Endodermal cell (in vitro differentiated cells): ENCODE data around the gene TIPARP. TPM values are rescaled to one million over a fixed set of nuclear protein-coding genes. Genes with fewer than 3 reads are reported as not detected.

Experiments
- DNase-seq: peaks from one replicate; pipeline ENCODE4 v3.0.0-alpha.2; 2017
- H3K27ac ChIP-seq: 2 replicates; pipeline ENCODE4 v1.5.1; 2013; ENCODE audit warnings: mild to moderate bottlenecking, low read depth, low read length, moderate library complexity
- H3K27me3 ChIP-seq: 2 replicates; pipeline ENCODE4 v1.6.1; 2013; ENCODE audit warnings: mild to moderate bottlenecking, low read length, moderate library complexity; ENCODE audit not compliant: insufficient read depth, control insufficient read depth, poor library complexity, severe bottlenecking
- H3K36me3 ChIP-seq: 2 replicates; pipeline ENCODE4 v1.7.0; 2013; ENCODE audit warnings: mild to moderate bottlenecking, low read length, moderate library complexity; ENCODE audit not compliant: control insufficient read depth, insufficient read depth
- H3K4me1 ChIP-seq: one replicate; pipeline ENCODE4 v1.7.0; 2013; ENCODE audit warnings: low read length; ENCODE audit not compliant: control insufficient read depth, insufficient read depth
- H3K4me3 ChIP-seq: 2 replicates; pipeline ENCODE4 v1.5.1; 2013; ENCODE audit warnings: mild to moderate bottlenecking, low read length, moderate library complexity
- H3K9ac ChIP-seq: 2 replicates; pipeline ENCODE4 v1.6.1; 2013; ENCODE audit warnings: mild to moderate bottlenecking, low read length, moderate library complexity; ENCODE audit not compliant: poor library complexity, severe bottlenecking; ENCODE audit errors: extremely low read depth
- H3K9me3 ChIP-seq: 2 replicates; pipeline ENCODE4 v1.6.1; 2013; ENCODE audit warnings: mild to moderate bottlenecking, low read length, moderate library complexity; ENCODE audit not compliant: control insufficient read depth
- H3K27ac Mint-ChIP-seq: 2 replicates; pipeline ENCODE4 v1.8.0; 2020; ENCODE audit warnings: mixed read lengths
- H3K27me3 Mint-ChIP-seq: 2 replicates; pipeline ENCODE4 v1.8.0; 2021; ENCODE audit warnings: mild to moderate bottlenecking, mixed read lengths; ENCODE audit not compliant: insufficient read depth
- H3K36me3 Mint-ChIP-seq: 2 replicates; pipeline ENCODE4 v1.8.0; 2020; ENCODE audit warnings: low read depth, mixed read lengths
- H3K4me1 Mint-ChIP-seq: 2 replicates; pipeline ENCODE4 v1.8.0; 2020; ENCODE audit warnings: mixed read lengths
- H3K4me3 Mint-ChIP-seq: 2 replicates; pipeline ENCODE4 v1.8.0; 2020; ENCODE audit warnings: mild to moderate bottlenecking, moderate library complexity, mixed read lengths
- H3K9me3 Mint-ChIP-seq: 2 replicates; pipeline ENCODE4 v1.8.0; 2020; ENCODE audit warnings: mild to moderate bottlenecking, mixed read lengths
- WGBS, 2 experiments: methylation state at CpG; one replicate each; pipeline versions ENCODE4 v1.1.5 to v1.1.7; 2013; ENCODE audit warnings: missing lambda C conversion rate in 2 of 2, mixed read lengths in 1 of 2; ENCODE audit not compliant: insufficient coverage in 1 of 2, insufficient read length in 1 of 2; 5-methylcytosine and 5-hydroxymethylcytosine counted together
- total RNA-seq, 2 donors: library from RNA; stranded (reverse); fragmentation: NEBNext Ultra II Directional in 1 of 2; extraction: Animal tissue kit (Norgen Biotek cat#: 25700) in 1 of 2; gene quantifications; 2 replicates in 1 of 2; 3 replicates in 1 of 2; pipeline ENCODE4 v1.2.1, GENCODE V29; 2021
- TF ChIP-seq, protein P1 (sequence below): fragments of 200-600 bp; sonication (generic); conservative IDR thresholded peaks from 2 replicates; pipeline ENCODE4 v1.5.0; 2021; ENCODE audit warnings: antibody characterized with exemption, mild to moderate bottlenecking

Gene TIPARP
- total RNA-seq, 2 donors from 2014 or later = 27.1 to 34.3 TPM

DNA sequence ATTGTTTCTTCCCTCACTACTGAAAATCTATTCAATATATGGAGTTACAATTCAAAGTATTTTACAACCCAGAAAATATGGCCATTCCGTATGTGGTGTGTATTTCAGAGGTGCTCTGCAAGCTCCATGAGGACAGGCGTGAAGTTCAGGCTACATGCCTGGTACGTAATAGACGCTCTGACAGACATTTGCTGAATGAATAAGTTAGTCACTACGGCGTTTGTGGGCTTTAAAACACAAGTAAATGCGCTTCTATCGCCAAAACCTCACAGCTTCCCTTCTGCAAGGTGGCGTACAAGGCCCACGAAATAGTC is 701 bp upstream of the TIPARP start:
- 7 to 14% methylated on average over 6 to 10 of the region's 10 CpGs for WGBS, 2 experiments
- Histone ChIP-seq H3K27me3 (no peaks in the 10 kb centered on the region), H3K9ac (no peak overlapping the region)

DNA sequence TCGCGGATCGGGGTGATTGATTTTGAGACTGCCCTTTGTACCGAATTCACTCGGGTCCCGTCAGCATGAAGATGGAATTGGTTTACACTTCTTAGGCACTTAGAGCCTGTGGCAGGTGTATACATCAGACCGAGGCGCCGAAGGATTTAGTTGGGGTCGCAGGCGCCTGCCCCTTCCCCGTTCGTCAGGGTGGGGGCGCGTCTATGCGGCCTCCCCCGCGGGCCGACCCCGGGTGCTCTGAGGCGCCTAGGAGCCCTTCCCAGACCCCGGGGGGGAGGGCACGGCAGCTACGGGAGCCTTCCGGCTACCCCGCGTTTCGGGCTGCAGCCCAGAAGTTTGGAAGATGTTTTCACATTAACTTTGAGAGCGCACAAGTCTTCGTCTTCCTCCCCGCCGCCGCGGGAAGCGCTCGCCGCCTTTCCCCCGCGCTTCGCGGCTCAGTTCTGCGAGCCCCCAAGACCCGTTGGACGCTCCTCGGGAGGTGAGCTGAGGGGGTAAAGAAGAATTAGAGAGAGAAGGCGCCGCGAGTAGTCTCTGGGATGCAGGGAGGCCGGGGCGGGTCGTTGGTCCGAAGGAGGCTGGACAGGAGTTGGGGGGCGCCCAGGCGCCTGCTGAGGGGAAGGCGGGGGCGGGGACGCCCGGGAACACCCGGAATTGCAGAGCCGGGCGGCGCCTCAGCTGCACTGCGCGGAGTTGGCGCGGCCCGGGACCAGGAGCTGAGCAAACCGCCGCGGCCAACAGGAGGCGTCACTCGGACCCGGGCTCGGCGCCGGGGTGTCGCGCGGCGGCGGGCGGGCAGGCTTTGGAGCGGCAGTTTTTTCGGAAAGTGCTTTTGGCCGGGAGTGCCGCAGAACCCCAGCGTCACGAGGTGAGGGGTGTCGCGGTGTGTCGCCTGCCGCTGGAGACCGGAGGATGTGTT is 780 bp downstream of the TIPARP start:
- Histone ChIP-seq H3K27ac (peak overlapping the region; percentile 83), H3K9me3 (no peaks in the 10 kb centered on the region), H3K9ac (peak overlapping the region; percentile 90), H3K27me3 (no peaks in the 10 kb centered on the region), H3K4me3 (peak overlapping the region; percentile 92), H3K36me3 (peaks cover 28% of the 10 kb centered on the region), H3K4me1 (peaks cover 4% of the 10 kb centered on the region)
- Mint-ChIP-seq H3K4me1 (peaks cover 39% of the 10 kb centered on the region), H3K27me3 (peaks cover 18% of the 10 kb centered on the region), H3K4me3 (peak overlapping the region; percentile 91), H3K9me3 (no peaks in the 10 kb centered on the region), H3K27ac (peak overlapping the region; percentile 84), H3K36me3 (peaks cover 21% of the 10 kb centered on the region)
- WGBS, 2 experiments = 0% methylated on average over 21 to 93 of the region's 93 CpGs
- TF ChIP-seq, protein P1, sequence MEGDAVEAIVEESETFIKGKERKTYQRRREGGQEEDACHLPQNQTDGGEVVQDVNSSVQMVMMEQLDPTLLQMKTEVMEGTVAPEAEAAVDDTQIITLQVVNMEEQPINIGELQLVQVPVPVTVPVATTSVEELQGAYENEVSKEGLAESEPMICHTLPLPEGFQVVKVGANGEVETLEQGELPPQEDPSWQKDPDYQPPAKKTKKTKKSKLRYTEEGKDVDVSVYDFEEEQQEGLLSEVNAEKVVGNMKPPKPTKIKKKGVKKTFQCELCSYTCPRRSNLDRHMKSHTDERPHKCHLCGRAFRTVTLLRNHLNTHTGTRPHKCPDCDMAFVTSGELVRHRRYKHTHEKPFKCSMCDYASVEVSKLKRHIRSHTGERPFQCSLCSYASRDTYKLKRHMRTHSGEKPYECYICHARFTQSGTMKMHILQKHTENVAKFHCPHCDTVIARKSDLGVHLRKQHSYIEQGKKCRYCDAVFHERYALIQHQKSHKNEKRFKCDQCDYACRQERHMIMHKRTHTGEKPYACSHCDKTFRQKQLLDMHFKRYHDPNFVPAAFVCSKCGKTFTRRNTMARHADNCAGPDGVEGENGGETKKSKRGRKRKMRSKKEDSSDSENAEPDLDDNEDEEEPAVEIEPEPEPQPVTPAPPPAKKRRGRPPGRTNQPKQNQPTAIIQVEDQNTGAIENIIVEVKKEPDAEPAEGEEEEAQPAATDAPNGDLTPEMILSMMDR = peak; percentile 83
- peak; percentile 87 for DNase-seq

More for the DNA sequence above, 701 bp upstream of the TIPARP start:
- H3K27ac ChIP-seq = peak overlapping the region; percentile 83
- Mint-ChIP-seq H3K36me3 (peaks cover 13% of the 10 kb centered on the region), H3K27me3 (peaks cover 18% of the 10 kb centered on the region), H3K4me1 (peaks cover 39% of the 10 kb centered on the region), H3K4me3 (peak overlapping the region; percentile 91), H3K9me3 (no peaks in the 10 kb centered on the region), H3K27ac (no peak overlapping the region)
- H3K4me1 ChIP-seq = peaks cover 7% of the 10 kb centered on the region
- peaks cover 13% of the 10 kb centered on the region for H3K36me3 ChIP-seq
- TF ChIP-seq, protein P1 = no peak
- H3K9me3 ChIP-seq = no peaks in the 10 kb centered on the region
- H3K4me3 ChIP-seq = peak overlapping the region; percentile 92
- no peak for DNase-seq

DNA sequence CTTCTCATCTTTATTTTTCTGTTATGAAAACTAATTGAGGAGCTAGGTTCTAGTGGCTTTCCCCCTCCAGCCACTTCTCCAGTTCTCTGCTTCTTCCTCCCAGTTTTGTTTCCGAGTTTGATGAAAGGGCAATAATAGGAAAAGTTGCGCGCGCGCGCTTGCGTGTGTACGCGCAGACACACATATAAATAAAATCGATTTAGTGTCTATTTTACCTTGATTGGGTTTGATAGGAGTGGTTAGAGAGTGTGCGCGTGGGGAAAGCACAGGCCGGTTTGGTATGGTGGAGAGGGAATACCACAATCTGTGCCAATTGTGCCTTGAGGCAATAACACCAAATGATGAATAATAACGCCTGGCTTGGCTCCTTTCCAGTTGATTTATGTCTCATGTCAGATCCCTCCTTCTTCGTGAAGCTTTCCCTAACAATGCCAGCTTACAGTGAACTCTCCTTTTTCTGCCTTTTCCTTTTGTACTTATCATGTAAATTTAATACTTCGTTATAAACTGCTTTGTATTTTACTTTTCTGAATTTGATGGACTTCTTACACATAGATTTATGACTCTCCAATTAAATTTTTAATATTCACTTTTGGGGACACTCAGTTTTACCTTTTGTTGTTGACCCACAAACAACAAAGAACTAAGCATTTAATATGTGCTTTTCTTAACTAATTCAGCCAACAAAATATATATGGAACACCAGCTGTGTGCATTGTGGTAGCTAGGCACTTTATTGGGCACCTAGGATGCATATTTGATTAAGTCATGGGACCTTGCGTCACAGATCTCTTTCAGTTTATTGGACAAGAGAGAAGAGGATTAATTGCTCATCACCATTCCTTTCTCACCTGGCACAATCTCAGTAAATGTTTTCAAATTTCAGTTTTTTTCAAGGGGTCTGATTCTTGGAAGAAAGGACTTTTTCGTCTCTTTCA is 1.7 kb downstream of the TIPARP start:
- TF ChIP-seq, protein P1 = no peak
- H3K4me1 Mint-ChIP-seq = peaks cover 48% of the 10 kb centered on the region
- peak overlapping the region; percentile 91 for H3K4me3 Mint-ChIP-seq
- H3K27ac ChIP-seq = no peak overlapping the region
- no peaks in the 10 kb centered on the region for H3K9me3 Mint-ChIP-seq
- DNase-seq = no peak
- H3K4me1 ChIP-seq = peaks cover 4% of the 10 kb centered on the region
- 10% methylated on average over 3 to 18 of the region's 18 CpGs for WGBS, 2 experiments
- peaks cover 30% of the 10 kb centered on the region for H3K36me3 Mint-ChIP-seq
- H3K4me3 ChIP-seq = peak overlapping the region; percentile 92
- H3K27me3 Mint-ChIP-seq = peaks cover 18% of the 10 kb centered on the region
- H3K27me3 ChIP-seq = no peaks in the 10 kb centered on the region
- H3K9ac ChIP-seq = peak overlapping the region; percentile 90
- H3K9me3 ChIP-seq = no peaks in the 10 kb centered on the region
- peak overlapping the region; percentile 81 for H3K27ac Mint-ChIP-seq
- H3K36me3 ChIP-seq = peaks cover 35% of the 10 kb centered on the region
